ENCODE results near the gene TRPT1. TPM values are rescaled to one million over a fixed set of nuclear protein-coding genes. Genes with fewer than 3 reads are reported as not detected.

Gene TRPT1
- total and polyA plus RNA-seq, 9 of the 15 experiments (the other 6 are each of a cell fraction or from before 2014, with no cell fraction given), result 4.6 to 41.7 (median 23.1) TPM

- TF ChIP-seq REST (IDR thresholded peaks at IDR 0.05; ENCODE audit: borderline replicate concordance) (no peak), REST (CRISPR knock-in tag; IDR thresholded peaks at IDR 0.05; ENCODE audit: low read depth) (peak; percentile 70; the same call in 1 of the 2 replicates), ZNF639 (CRISPR knock-in tag; conservative IDR thresholded peaks at IDR 0.05 in 1 of 2, IDR thresholded peaks at IDR 0.05 in 1 of 2) (no peak; a peak in 1 of 4 replicates), ARNT (IDR thresholded peaks at IDR 0.05) (no peak), ZNF280A (IDR thresholded peaks at IDR 0.05; ENCODE audit: low read depth, partially characterized antibody) (no peak), CTCF (IDR thresholded peaks at IDR 0.05 in 2 of 3, conservative IDR thresholded peaks at IDR 0.05 in 1 of 3; ENCODE audit: insufficient read depth in 2 of 3, low read depth in 1 of 3, low read length in 3 of 3) (0 out of 6 replicates have a peak, but pooled peaks of 2 of the 3 experiments have one; percentile 0 to 10), E4F1 (CRISPR knock-in tag; IDR thresholded peaks at IDR 0.05; ENCODE audit: borderline replicate concordance) (no peak), NUFIP1 (IDR thresholded peaks at IDR 0.05; ENCODE audit: partially characterized antibody) (no peak), SMARCA4 (IDR thresholded peaks at IDR 0.05) (no peak)
These were observed 15.7 kb upstream of the TRPT1 start (continued) for GRCh38 chr11:64241491-64242374.
